Tibial nerve (tissue), 4 donors: Measurements from ENCODE around the gene DAPK1. TPM values are rescaled to one million over a fixed set of nuclear protein-coding genes. Genes with fewer than 3 reads are reported as not detected.

Experiments
- DNase-seq, 2 donors: peaks; one replicate each; pipeline ENCODE4 v3.0.0-alpha.2; 2019; ENCODE audit warnings: low spot score in 2 of 2
- H3K27ac ChIP-seq, 4 donors: fragments of 200-600 bp; sonication (generic) in 3 of 4; one replicate each; pipeline ENCODE4 v1.5.1; 2017 to 2019; ENCODE audit warnings: mild to moderate bottlenecking in 1 of 4
- H3K27me3 ChIP-seq, 2 donors: fragments of 200-600 bp; sonication (generic) in 1 of 2; one replicate each; pipeline versions ENCODE4 v1.5.1 to v1.6.0; 2017 to 2019
- H3K36me3 ChIP-seq, 3 donors: fragments of 200-600 bp; sonication (generic); one replicate each; pipeline ENCODE4 v1.5.1; 2018 to 2019
- H3K4me1 ChIP-seq, 4 donors: fragments of 200-600 bp; sonication (generic) in 3 of 4; one replicate each; pipeline ENCODE4 v1.5.1; 2017 to 2019
- H3K4me3 ChIP-seq, 4 donors: fragments of 200-600 bp; sonication (generic) in 3 of 4; one replicate each; pipeline ENCODE4 v1.5.1; 2017 to 2019; ENCODE audit warnings: mild to moderate bottlenecking in 1 of 4, moderate library complexity in 1 of 4
- H3K9me3 ChIP-seq, 4 donors: fragments of 200-600 bp; sonication (generic) in 3 of 4; one replicate each; pipeline ENCODE4 v1.5.1; 2017 to 2019
- CTCF ChIP-seq, 5 experiments: fragments of 200-600 bp in 3 of 5; fragments of 450-650 bp in 2 of 5; sonication (generic) in 3 of 5; IDR thresholded peaks; one replicate each; pipeline ENCODE4 v1.5.1; 2016 to 2019; ENCODE audit warnings: antibody characterized with exemption in 5 of 5, mild to moderate bottlenecking in 3 of 5, moderate library complexity in 2 of 5
- EP300 ChIP-seq, 2 donors: sonication (generic); formaldehyde crosslinking; IDR thresholded peaks; one replicate each; pipeline ENCODE4 v1.6.1; 2017; ENCODE audit warnings: antibody characterized with exemption in 2 of 2, mild to moderate bottlenecking in 1 of 2
- POLR2A ChIP-seq, 2 donors: fragments of 450-650 bp; IDR thresholded peaks; one replicate each; pipeline ENCODE4 v1.6.1; 2017; ENCODE audit warnings: antibody characterized with exemption in 2 of 2, mild to moderate bottlenecking in 2 of 2, moderate library complexity in 2 of 2
- WGBS, 2 donors: methylation state at CpG; one replicate each; pipeline ENCODE4 v1.1.5; 2018; 5-methylcytosine and 5-hydroxymethylcytosine counted together
- total RNA-seq, 4 donors: library from RNA; depleted of rRNA; stranded (reverse); fragments of >200 nt; gene quantifications; one replicate each; pipeline ENCODE4 v1.1.0, GENCODE V29; 2016

Gene DAPK1
- total RNA-seq, 4 donors from 2014 or later = 58.8 to 97.3 (median 64.2) TPM

DNA sequence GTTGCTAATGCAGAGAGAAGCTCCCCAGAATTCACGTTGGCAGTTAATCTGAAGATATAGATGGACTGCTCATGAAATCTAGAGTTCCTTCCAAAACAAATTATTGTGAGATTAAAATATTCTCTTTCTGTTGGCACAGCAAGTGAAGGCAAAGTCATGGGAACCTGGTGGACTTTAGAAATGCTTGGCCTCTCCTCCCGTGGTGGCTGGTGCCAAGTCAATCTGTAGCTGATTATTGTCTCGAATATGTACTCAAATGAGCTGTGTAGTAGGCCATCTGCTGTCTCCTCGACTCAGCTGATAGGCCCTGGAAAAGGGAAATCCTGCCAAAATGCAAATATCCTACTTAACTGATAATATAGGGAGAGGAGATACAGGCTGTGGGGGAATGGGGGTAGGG, 69.3 kb downstream of the DAPK1 start:
- Histone ChIP-seq H3K36me3 (no peaks in the 10 kb centered on the region), H3K4me3 (no peak overlapping the region), H3K27ac (no peak overlapping the region), H3K9me3 (no peaks in the 10 kb centered on the region), H3K4me1 (peaks cover 0 to 55% (median 14%) of the 10 kb centered on the region in 4 donors), H3K27me3 (no peaks in the 10 kb centered on the region)
- DNase-seq = no peak
- WGBS, 2 donors = 49 to 67% methylated on average over 4 of the region's 4 CpGs
- TF ChIP-seq EP300 (IDR thresholded peaks at IDR 0.05) = no peak
- TF ChIP-seq POLR2A (IDR thresholded peaks at IDR 0.05) = no peak
- TF ChIP-seq CTCF (IDR thresholded peaks at IDR 0.05) = no peak

- Histone ChIP-seq H3K4me1 (peaks cover 0 to 55% (median 14%) of the 10 kb centered on the region in 4 donors), H3K36me3 (no peaks in the 10 kb centered on the region), H3K27ac (no peak overlapping the region), H3K9me3 (no peaks in the 10 kb centered on the region), H3K27me3 (no peaks in the 10 kb centered on the region), H3K4me3 (no peak overlapping the region)
- 87 to 92% methylated on average over 7 of the region's 7 CpGs for WGBS, 2 donors
- TF ChIP-seq EP300 (IDR thresholded peaks at IDR 0.05) = no peak
- no peak for TF ChIP-seq POLR2A (IDR thresholded peaks at IDR 0.05)
- no peak for TF ChIP-seq CTCF (IDR thresholded peaks at IDR 0.05)
- DNase-seq = no peak
Measured at GRCh38 chr9:87567571-87567970, 69.9 kb downstream of the DAPK1 start.

- Histone ChIP-seq H3K4me3 (no peak overlapping the region), H3K27me3 (no peaks in the 10 kb centered on the region), H3K9me3 (no peaks in the 10 kb centered on the region), H3K4me1 (peaks cover 0 to 55% (median 14%) of the 10 kb centered on the region in 4 donors), H3K36me3 (no peaks in the 10 kb centered on the region), H3K27ac (no peak overlapping the region)
- DNase-seq = no peak
- TF ChIP-seq POLR2A (IDR thresholded peaks at IDR 0.05) (no peak), CTCF (IDR thresholded peaks at IDR 0.05) (no peak), EP300 (IDR thresholded peaks at IDR 0.05) (no peak)
- WGBS, 2 donors = 91 to 94% methylated on average over 9 of the region's 9 CpGs
Measured at GRCh38 chr9:87567983-87568382, 70.3 kb downstream of the DAPK1 start.

DNA sequence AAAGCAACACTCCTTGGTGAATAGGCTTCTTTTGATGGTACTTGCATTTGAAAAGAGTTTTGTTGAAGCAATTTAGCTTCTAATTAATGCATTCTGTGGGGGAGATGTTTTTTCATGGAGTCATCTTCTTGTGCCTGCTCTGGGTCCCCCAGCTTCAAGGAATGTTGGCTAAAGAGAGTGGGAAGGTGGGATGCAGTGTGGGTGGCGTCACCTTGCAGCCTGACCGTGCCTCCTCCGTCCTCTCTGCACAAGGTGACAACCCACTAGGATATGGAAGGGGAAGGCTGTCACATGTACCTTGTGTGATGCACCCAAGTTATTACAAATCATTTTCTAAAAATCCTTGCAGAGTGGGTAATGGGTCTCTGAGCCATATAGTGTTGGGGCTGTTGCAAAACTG, 70.7 kb downstream of the DAPK1 start:
- DNase-seq = no peak
- H3K27ac ChIP-seq = no peak overlapping the region
- no peaks in the 10 kb centered on the region for H3K9me3 ChIP-seq
- no peaks in the 10 kb centered on the region for H3K27me3 ChIP-seq
- peaks cover 0 to 55% (median 14%) of the 10 kb centered on the region in 4 donors for H3K4me1 ChIP-seq
- TF ChIP-seq EP300 (IDR thresholded peaks at IDR 0.05) (no peak), CTCF (IDR thresholded peaks at IDR 0.05) (no peak), POLR2A (IDR thresholded peaks at IDR 0.05) (no peak)
- WGBS, 2 donors = 54 to 61% methylated on average over 3 of the region's 3 CpGs
- H3K36me3 ChIP-seq = no peaks in the 10 kb centered on the region
- no peak overlapping the region for H3K4me3 ChIP-seq

- no peak for TF ChIP-seq EP300 (IDR thresholded peaks at IDR 0.05)
- TF ChIP-seq CTCF (IDR thresholded peaks at IDR 0.05) = no peak
- TF ChIP-seq POLR2A (IDR thresholded peaks at IDR 0.05) = no peak
- Histone ChIP-seq H3K9me3 (no peaks in the 10 kb centered on the region), H3K36me3 (no peaks in the 10 kb centered on the region), H3K27me3 (no peaks in the 10 kb centered on the region), H3K4me1 (peaks cover 0 to 55% (median 14%) of the 10 kb centered on the region in 4 donors), H3K27ac (no peak overlapping the region), H3K4me3 (no peak overlapping the region)
- 70 to 88% methylated on average over 6 of the region's 6 CpGs for WGBS, 2 donors
- no peak for DNase-seq
Measured at GRCh38 chr9:87569008-87569509, 71.4 kb downstream of the DAPK1 start.
